OCI-LY7 (cell line): Measurements from ENCODE around the gene EYA2.

Source experiments
- EZH2phosphoT487 ChIP-seq: fragments of 200-600 bp; sonication (generic); IDR thresholded peaks from 2 replicates; pipeline ENCODE4 v1.6.1; 2018; ENCODE audit warnings: low read depth, borderline replicate concordance, mild to moderate bottlenecking, mixed run types, antibody characterized with exemption, low read length, moderate library complexity, mixed read lengths
- TF ChIP-seq, protein P1 (sequence below): fragments of 200-600 bp; sonication (generic); conservative IDR thresholded peaks from 2 replicates; pipeline ENCODE4 v1.5.1; 2014; ENCODE audit warnings: mild to moderate bottlenecking, antibody characterized with exemption, low read length, moderate library complexity, mixed read lengths

DNA sequence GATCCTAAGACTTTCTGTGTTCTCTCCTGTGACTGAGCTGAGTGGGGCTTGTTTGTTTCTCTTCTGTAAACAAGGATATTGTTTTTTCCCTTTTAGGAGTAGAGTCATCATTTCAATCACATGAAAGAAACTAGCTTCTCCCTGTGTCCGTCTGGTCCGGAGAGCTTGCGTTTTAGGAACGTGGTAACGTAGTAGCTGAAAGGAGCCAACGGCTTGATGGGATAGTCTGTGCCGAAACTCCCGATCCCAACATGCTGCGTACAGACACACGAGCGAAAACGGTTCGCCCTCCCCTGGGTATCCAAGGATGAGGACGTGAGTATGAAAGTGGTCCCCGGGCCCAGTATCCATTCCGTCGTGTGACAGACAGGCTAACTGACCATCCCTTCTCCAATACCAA, 315.3 kb downstream of the EYA2 start:
- TF ChIP-seq, protein P1, sequence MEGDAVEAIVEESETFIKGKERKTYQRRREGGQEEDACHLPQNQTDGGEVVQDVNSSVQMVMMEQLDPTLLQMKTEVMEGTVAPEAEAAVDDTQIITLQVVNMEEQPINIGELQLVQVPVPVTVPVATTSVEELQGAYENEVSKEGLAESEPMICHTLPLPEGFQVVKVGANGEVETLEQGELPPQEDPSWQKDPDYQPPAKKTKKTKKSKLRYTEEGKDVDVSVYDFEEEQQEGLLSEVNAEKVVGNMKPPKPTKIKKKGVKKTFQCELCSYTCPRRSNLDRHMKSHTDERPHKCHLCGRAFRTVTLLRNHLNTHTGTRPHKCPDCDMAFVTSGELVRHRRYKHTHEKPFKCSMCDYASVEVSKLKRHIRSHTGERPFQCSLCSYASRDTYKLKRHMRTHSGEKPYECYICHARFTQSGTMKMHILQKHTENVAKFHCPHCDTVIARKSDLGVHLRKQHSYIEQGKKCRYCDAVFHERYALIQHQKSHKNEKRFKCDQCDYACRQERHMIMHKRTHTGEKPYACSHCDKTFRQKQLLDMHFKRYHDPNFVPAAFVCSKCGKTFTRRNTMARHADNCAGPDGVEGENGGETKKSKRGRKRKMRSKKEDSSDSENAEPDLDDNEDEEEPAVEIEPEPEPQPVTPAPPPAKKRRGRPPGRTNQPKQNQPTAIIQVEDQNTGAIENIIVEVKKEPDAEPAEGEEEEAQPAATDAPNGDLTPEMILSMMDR: no peak
- no peak for TF ChIP-seq EZH2phosphoT487
